GM23338 (cell line): ENCODE results near the gene FCHSD2. TPM values are rescaled to one million over a fixed set of nuclear protein-coding genes. Genes with fewer than 3 reads are reported as not detected.

Experiments used
- ATAC-seq: fragments of 200-7000 bp; cut with Tn5 transposase; 3 replicates; pipeline ENCODE4 v1.9.1; 2020
- DNase-seq: peaks from one replicate; pipeline ENCODE4 v3.0.0-alpha.2; 2015; ENCODE audit warnings: low spot score
- H2AFZ ChIP-seq: fragments of 200-600 bp; sonication (generic); 2 replicates; pipeline ENCODE4 v1.8.0; 2016; ENCODE audit warnings: antibody characterized with exemption, mild to moderate bottlenecking, moderate library complexity
- H3F3A ChIP-seq: fragments of 200-600 bp; sonication (generic); replicated peaks from 2 replicates; pipeline ENCODE4 v1.8.0; 2017; ENCODE audit warnings: antibody characterized with exemption, mixed run types, low read depth
- H3K27ac ChIP-seq: fragments of 200-600 bp; sonication (generic); 2 replicates; pipeline ENCODE4 v1.6.1; 2016; ENCODE audit warnings: low read depth
- H3K27me3 ChIP-seq: fragments of 200-600 bp; sonication (generic); 2 replicates; pipeline ENCODE4 v1.8.0; 2016; ENCODE audit warnings: mild to moderate bottlenecking, mixed run types, moderate library complexity; ENCODE audit not compliant: insufficient read depth
- H3K36me3 ChIP-seq: fragments of 200-600 bp; sonication (generic); 2 replicates; pipeline ENCODE4 v1.8.0; 2016; ENCODE audit warnings: mild to moderate bottlenecking; ENCODE audit not compliant: insufficient read depth
- H3K4me1 ChIP-seq: fragments of 200-600 bp; sonication (generic); 2 replicates; pipeline ENCODE4 v1.8.0; 2016; ENCODE audit warnings: mild to moderate bottlenecking, moderate library complexity; ENCODE audit not compliant: insufficient read depth
- H3K4me2 ChIP-seq: fragments of 200-600 bp; sonication (generic); 2 replicates; pipeline ENCODE4 v1.7.1; 2017; ENCODE audit warnings: mixed run types
- H3K4me3 ChIP-seq: fragments of 200-600 bp; sonication (generic); 2 replicates; pipeline ENCODE4 v1.6.1; 2016; ENCODE audit warnings: mixed run types
- H3K79me2 ChIP-seq: fragments of 200-600 bp; sonication (generic); replicated peaks from 2 replicates; pipeline ENCODE4 v1.8.0; 2017; ENCODE audit warnings: mild to moderate bottlenecking; ENCODE audit not compliant: insufficient read depth
- H3K9me2 ChIP-seq: fragments of 200-600 bp; sonication (generic); 2 replicates; pipeline ENCODE4 v1.8.0; 2017; ENCODE audit not compliant: insufficient read depth
- H4K20me1 ChIP-seq: fragments of 200-600 bp; sonication (generic); replicated peaks from 2 replicates; pipeline ENCODE4 v1.8.0; 2017; ENCODE audit warnings: mild to moderate bottlenecking; ENCODE audit not compliant: insufficient read depth
- H3K27ac Mint-ChIP-seq: 2 replicates; pipeline ENCODE4 v1.8.0; 2020; ENCODE audit warnings: inconsistent platforms, mild to moderate bottlenecking, moderate library complexity, mixed read lengths
- H3K27me3 Mint-ChIP-seq: 3 replicates; pipeline ENCODE4 v1.8.0; 2022; ENCODE audit warnings: low read depth, mild to moderate bottlenecking, moderate library complexity, mixed read lengths, inconsistent platforms; ENCODE audit not compliant: insufficient read depth, poor library complexity
- H3K36me3 Mint-ChIP-seq: 3 replicates; pipeline ENCODE4 v1.8.0; 2021; ENCODE audit warnings: low read depth, mild to moderate bottlenecking, inconsistent platforms, moderate library complexity, mixed read lengths
- H3K4me1 Mint-ChIP-seq: 3 replicates; pipeline ENCODE4 v1.8.0; 2020; ENCODE audit warnings: mild to moderate bottlenecking, inconsistent platforms, mixed read lengths
- H3K4me3 Mint-ChIP-seq: 3 replicates; pipeline ENCODE4 v1.8.0; 2021; ENCODE audit warnings: moderate library complexity, mild to moderate bottlenecking, inconsistent platforms, mixed read lengths
- H3K9me3 Mint-ChIP-seq: 3 replicates; pipeline ENCODE4 v1.8.0; 2020; ENCODE audit warnings: moderate library complexity, mild to moderate bottlenecking, inconsistent platforms, mixed read lengths
- CREB1 ChIP-seq: fragments of 250-450 bp; sonication (Bioruptor Pico); IDR thresholded peaks from 2 replicates; pipeline ENCODE4 v1.5.0; 2020; ENCODE audit warnings: low read depth, mild to moderate bottlenecking, moderate library complexity
- EZH2 ChIP-seq: fragments of 200-600 bp; sonication (generic); IDR thresholded peaks from one replicate; pipeline ENCODE4 v1.8.0; 2017; ENCODE audit warnings: antibody characterized with exemption, mild to moderate bottlenecking, low read depth; ENCODE audit not compliant: unreplicated experiment
- STAT1 ChIP-seq: IDR thresholded peaks from one replicate; pipeline ENCODE4 v1.6.1; 2016; ENCODE audit warnings: antibody characterized with exemption; ENCODE audit not compliant: unreplicated experiment
- ZNF114 ChIP-seq: fragments of 250-450 bp; sonication (Bioruptor Pico); IDR thresholded peaks from 2 replicates; pipeline ENCODE4 v1.5.0; 2020; ENCODE audit warnings: mild to moderate bottlenecking, moderate library complexity
- ZNF331 ChIP-seq: fragments of 250-450 bp; sonication (Bioruptor Pico); IDR thresholded peaks from 2 replicates; pipeline ENCODE4 v1.5.0; 2020; ENCODE audit warnings: low read depth, mild to moderate bottlenecking, moderate library complexity
- polyA plus RNA-seq: library from polyadenylated mRNA; unstranded; fragments of >200 nt; fragmentation: Nextera tagmentation; extraction: Ambion mirVana; gene quantifications from 2 replicates; pipeline ENCODE4 v1.2.1, GENCODE V29; 2016
- total RNA-seq: library from RNA; depleted of rRNA; stranded (reverse); fragments of >200 nt; shearing (Covaris generic); gene quantifications from 2 replicates; pipeline ENCODE4 v1.2.3, GENCODE V29; 2014
- TF ChIP-seq, protein P1 (sequence below): IDR thresholded peaks from one replicate; pipeline ENCODE4 v1.6.1; 2018; ENCODE audit warnings: antibody characterized with exemption; ENCODE audit not compliant: unreplicated experiment
- TF ChIP-seq, protein P2 (sequence below): fragments of 250-450 bp; sonication (Bioruptor Pico); IDR thresholded peaks from 2 replicates; pipeline ENCODE4 v1.5.0; 2020; ENCODE audit warnings: mild to moderate bottlenecking, moderate library complexity
- TF ChIP-seq, protein P3 (sequence below): IDR thresholded peaks from 2 replicates; pipeline ENCODE4 v1.6.1; 2016; ENCODE audit warnings: antibody characterized with exemption

The FCHSD2 gene
- total and polyA plus RNA-seq, 2 experiments from 2014 or later = 3.6 to 5.2 TPM

DNA sequence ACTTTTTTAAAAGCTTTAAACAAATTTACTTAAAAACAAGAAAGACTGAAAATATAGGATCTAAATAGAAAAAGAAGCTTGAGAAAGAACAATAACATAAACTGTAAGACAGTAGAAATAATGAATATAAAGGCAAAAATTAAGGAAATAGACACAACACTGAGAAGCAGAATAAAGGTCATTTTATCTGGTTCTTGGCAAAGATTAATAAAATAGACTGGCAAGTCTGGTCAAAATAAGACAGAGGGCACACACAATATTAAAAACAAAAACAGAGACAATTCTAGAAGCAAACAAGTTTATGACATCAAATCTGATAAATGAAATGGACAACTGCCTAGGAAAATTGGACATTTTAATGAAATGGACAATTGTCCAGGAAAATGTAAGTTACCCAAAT lies 222.1 kb downstream of the FCHSD2 start:
- Histone ChIP-seq H3K4me1 (no peaks in the 10 kb centered on the region), H3K4me2 (no peak overlapping the region), H3K36me3 (no peaks in the 10 kb centered on the region), H3K27me3 (no peaks in the 10 kb centered on the region), H3K79me2 (no peaks in the 10 kb centered on the region), H4K20me1 (no peaks in the 10 kb centered on the region), H3K9me2 (no peaks in the 10 kb centered on the region), H3K27ac (no peak overlapping the region), H3K4me3 (no peak overlapping the region), H3F3A (no peaks in the 10 kb centered on the region), H2AFZ (no peak overlapping the region)
- DNase-seq = no peak
- no peaks in the 10 kb centered on the region for H3K36me3 Mint-ChIP-seq
- H3K4me1 Mint-ChIP-seq = no peaks in the 10 kb centered on the region
- no peak overlapping the region for H3K27ac Mint-ChIP-seq
- TF ChIP-seq EZH2 = no peak
- TF ChIP-seq, protein P1, sequence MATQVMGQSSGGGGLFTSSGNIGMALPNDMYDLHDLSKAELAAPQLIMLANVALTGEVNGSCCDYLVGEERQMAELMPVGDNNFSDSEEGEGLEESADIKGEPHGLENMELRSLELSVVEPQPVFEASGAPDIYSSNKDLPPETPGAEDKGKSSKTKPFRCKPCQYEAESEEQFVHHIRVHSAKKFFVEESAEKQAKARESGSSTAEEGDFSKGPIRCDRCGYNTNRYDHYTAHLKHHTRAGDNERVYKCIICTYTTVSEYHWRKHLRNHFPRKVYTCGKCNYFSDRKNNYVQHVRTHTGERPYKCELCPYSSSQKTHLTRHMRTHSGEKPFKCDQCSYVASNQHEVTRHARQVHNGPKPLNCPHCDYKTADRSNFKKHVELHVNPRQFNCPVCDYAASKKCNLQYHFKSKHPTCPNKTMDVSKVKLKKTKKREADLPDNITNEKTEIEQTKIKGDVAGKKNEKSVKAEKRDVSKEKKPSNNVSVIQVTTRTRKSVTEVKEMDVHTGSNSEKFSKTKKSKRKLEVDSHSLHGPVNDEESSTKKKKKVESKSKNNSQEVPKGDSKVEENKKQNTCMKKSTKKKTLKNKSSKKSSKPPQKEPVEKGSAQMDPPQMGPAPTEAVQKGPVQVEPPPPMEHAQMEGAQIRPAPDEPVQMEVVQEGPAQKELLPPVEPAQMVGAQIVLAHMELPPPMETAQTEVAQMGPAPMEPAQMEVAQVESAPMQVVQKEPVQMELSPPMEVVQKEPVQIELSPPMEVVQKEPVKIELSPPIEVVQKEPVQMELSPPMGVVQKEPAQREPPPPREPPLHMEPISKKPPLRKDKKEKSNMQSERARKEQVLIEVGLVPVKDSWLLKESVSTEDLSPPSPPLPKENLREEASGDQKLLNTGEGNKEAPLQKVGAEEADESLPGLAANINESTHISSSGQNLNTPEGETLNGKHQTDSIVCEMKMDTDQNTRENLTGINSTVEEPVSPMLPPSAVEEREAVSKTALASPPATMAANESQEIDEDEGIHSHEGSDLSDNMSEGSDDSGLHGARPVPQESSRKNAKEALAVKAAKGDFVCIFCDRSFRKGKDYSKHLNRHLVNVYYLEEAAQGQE = no peak
- no peaks in the 10 kb centered on the region for H3K9me3 Mint-ChIP-seq
- H3K27me3 Mint-ChIP-seq = no peaks in the 10 kb centered on the region
- H3K4me3 Mint-ChIP-seq = no peak overlapping the region
- no peak for ATAC-seq

DNA sequence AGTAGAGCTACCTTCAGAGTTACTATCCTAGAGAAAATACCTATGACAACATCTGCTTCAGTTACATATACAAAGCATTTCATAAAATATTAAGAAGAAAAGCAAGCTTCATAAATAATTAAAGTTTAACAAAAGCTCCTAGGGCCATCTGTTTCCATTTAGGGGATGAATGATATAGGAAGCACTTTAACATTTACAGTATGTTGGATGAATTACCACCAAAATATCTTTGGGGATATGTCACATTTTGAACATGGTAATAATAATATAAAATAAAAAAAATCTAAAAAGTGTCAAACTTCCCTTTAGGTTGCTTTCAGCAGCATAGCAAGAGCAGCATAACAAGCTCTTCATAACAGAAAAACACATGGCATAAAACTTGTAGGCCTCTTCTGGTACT lies 223.3 kb downstream of the FCHSD2 start:
- Mint-ChIP-seq H3K4me3 (no peak overlapping the region), H3K27me3 (no peaks in the 10 kb centered on the region), H3K9me3 (peaks cover 6% of the 10 kb centered on the region; the same call in 1 of the 3 replicates), H3K4me1 (no peaks in the 10 kb centered on the region), H3K27ac (no peak overlapping the region), H3K36me3 (no peaks in the 10 kb centered on the region)
- Histone ChIP-seq H3K4me3 (no peak overlapping the region), H3K36me3 (no peaks in the 10 kb centered on the region), H3K4me1 (no peaks in the 10 kb centered on the region), H4K20me1 (no peaks in the 10 kb centered on the region), H3K27me3 (no peaks in the 10 kb centered on the region), H3K9me2 (no peaks in the 10 kb centered on the region), H3F3A (no peaks in the 10 kb centered on the region), H3K4me2 (no peak overlapping the region), H2AFZ (no peak overlapping the region), H3K27ac (no peak overlapping the region), H3K79me2 (no peaks in the 10 kb centered on the region)
- DNase-seq (no peak), ATAC-seq (no peak)
- TF ChIP-seq STAT1 (no peak), ZNF114 (CRISPR knock-in tag) (no peak), ZNF331 (CRISPR knock-in tag) (no peak), CREB1 (CRISPR knock-in tag) (no peak), EZH2 (no peak)
- TF ChIP-seq, protein P2, sequence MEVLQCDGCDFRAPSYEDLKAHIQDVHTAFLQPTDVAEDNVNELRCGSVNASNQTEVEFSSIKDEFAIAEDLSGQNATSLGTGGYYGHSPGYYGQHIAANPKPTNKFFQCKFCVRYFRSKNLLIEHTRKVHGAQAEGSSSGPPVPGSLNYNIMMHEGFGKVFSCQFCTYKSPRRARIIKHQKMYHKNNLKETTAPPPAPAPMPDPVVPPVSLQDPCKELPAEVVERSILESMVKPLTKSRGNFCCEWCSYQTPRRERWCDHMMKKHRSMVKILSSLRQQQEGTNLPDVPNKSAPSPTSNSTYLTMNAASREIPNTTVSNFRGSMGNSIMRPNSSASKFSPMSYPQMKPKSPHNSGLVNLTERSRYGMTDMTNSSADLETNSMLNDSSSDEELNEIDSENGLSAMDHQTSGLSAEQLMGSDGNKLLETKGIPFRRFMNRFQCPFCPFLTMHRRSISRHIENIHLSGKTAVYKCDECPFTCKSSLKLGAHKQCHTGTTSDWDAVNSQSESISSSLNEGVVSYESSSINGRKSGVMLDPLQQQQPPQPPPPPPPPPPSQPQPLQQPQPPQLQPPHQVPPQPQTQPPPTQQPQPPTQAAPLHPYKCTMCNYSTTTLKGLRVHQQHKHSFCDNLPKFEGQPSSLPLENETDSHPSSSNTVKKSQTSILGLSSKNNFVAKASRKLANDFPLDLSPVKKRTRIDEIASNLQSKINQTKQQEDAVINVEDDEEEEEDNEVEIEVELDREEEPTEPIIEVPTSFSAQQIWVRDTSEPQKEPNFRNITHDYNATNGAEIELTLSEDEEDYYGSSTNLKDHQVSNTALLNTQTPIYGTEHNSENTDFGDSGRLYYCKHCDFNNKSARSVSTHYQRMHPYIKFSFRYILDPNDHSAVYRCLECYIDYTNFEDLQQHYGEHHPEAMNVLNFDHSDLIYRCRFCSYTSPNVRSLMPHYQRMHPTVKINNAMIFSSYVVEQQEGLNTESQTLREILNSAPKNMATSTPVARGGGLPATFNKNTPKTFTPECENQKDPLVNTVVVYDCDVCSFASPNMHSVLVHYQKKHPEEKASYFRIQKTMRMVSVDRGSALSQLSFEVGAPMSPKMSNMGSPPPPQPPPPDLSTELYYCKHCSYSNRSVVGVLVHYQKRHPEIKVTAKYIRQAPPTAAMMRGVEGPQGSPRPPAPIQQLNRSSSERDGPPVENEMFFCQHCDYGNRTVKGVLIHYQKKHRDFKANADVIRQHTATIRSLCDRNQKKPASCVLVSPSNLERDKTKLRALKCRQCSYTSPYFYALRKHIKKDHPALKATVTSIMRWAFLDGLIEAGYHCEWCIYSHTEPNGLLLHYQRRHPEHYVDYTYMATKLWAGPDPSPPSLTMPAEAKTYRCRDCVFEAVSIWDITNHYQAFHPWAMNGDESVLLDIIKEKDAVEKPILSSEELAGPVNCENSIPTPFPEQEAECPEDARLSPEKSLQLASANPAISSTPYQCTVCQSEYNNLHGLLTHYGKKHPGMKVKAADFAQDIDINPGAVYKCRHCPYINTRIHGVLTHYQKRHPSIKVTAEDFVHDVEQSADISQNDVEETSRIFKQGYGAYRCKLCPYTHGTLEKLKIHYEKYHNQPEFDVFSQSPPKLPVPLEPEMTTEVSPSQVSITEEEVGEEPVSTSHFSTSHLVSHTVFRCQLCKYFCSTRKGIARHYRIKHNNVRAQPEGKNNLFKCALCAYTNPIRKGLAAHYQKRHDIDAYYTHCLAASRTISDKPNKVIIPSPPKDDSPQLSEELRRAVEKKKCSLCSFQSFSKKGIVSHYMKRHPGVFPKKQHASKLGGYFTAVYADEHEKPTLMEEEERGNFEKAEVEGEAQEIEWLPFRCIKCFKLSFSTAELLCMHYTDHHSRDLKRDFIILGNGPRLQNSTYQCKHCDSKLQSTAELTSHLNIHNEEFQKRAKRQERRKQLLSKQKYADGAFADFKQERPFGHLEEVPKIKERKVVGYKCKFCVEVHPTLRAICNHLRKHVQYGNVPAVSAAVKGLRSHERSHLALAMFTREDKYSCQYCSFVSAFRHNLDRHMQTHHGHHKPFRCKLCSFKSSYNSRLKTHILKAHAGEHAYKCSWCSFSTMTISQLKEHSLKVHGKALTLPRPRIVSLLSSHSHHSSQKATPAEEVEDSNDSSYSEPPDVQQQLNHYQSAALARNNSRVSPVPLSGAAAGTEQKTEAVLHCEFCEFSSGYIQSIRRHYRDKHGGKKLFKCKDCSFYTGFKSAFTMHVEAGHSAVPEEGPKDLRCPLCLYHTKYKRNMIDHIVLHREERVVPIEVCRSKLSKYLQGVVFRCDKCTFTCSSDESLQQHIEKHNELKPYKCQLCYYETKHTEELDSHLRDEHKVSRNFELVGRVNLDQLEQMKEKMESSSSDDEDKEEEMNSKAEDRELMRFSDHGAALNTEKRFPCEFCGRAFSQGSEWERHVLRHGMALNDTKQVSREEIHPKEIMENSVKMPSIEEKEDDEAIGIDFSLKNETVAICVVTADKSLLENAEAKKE = no peak
- TF ChIP-seq, protein P3, sequence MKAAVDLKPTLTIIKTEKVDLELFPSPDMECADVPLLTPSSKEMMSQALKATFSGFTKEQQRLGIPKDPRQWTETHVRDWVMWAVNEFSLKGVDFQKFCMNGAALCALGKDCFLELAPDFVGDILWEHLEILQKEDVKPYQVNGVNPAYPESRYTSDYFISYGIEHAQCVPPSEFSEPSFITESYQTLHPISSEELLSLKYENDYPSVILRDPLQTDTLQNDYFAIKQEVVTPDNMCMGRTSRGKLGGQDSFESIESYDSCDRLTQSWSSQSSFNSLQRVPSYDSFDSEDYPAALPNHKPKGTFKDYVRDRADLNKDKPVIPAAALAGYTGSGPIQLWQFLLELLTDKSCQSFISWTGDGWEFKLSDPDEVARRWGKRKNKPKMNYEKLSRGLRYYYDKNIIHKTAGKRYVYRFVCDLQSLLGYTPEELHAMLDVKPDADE = no peak
